Stimulated activated CD8-positive, alpha-beta memory T cell treated with anti-CD3 and anti-CD28 coated beads, Interleukin-4, amount 100 ng/mL, for 4 hours (primary cell): ENCODE measurements around the gene GATAD2A.
"Not testable (repeated sequence)": the region's sequence is repeated elsewhere in the genome, so short reads cannot be mapped to it uniquely, and the experiment has no call there.

Experiments used
- DNase-seq, 2 donors: peaks; one replicate each; pipeline ENCODE4 v3.0.0-alpha.2; 2020; ENCODE audit warnings: low read depth in 2 of 2, low spot score in 1 of 2

GATAD2A gene

DNA sequence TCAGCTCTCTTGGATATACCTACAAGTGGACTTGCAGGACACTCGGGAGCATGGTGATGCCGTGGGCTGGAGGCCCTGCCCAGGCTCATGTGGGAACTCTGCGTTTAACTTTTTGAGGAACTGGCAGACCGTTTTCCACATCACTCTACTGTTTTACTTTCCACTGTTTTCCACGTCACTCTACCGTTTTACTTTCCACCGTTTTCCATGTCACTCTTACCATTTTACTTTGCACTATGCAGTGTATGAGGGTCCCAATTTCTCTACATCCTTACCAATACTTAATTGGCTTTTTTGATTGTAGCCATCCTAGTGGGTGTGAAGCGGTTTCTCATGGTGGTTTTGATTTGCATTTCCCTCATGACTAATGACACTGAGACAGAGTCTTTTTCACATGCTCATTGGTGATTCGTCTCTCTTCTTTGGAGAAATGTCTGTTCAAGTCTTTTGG, 40.5 kb downstream of the GATAD2A start:
- no peak for DNase-seq

DNA sequence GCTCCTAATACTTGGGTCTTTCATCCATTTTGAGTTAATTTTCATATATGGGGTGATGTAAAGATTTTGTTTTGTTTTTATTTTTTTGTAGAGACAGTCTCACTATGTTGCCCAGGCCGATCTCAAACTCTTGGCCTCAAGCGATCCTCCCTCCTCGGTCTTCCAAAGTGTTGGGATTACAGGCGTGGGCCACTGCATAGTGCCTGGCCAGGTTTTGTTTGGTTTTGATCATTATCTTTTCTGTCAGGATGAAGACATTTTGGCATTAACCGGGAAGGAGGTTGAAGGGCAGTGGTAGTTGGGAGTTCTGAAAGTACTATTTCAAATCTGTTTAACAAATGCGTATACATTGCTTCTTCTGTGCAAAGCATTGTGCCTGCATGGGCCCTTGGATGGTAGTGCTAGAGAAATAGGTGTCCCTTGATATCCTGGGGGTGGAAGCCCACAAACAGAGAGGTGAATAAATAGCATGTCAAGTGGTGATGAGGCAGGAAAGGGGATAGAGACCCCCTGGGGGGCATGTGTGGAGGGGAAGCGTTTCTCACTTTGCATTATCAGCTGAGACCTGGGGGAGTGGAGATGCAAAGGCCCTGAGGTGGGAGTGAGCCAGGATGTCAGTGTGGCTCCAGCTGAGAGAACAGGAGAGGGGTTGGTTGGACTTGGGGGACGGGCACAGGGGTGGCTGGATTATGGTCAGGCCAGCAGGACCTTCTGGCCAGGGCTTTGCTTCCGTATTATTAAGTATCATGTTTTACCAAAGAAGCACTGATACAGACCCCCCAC, 41.4 kb downstream of the GATAD2A start:
- DNase-seq = no peak

DNA sequence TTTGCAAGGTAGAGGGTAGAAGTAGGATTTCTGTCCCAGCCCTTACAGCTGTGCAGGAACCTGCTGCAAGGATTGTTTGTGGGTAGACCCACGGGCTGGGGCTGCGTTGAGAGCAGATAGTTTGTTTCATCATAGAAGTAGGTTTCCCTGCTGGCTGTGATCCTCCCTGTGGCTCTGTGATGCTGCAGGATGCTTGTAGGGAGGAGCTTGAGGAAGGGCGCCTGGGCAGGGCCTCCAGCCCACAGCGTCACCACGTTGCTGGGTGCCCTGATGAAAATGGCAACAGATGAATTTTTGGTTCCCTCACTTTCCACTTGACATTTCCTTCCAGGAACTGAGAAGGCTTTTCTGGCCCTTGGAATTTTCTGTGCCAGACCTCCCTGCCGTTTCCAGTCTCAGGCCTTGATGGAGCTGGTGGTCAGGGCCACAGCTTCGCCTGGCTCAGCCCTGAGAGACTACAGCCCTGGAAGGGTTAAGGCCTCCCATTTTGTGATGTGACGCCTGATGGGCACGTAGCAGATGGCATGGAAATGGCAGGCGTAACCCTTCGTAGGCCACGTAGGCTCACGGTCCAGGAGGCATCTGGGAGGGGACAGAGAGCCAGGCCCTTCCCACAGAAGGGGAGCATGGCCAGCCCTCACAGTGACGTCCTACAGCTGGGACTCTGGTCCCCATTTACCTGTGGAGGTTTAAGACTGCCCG, 42.2 kb downstream of the GATAD2A start:
- DNase-seq = no peak

DNA sequence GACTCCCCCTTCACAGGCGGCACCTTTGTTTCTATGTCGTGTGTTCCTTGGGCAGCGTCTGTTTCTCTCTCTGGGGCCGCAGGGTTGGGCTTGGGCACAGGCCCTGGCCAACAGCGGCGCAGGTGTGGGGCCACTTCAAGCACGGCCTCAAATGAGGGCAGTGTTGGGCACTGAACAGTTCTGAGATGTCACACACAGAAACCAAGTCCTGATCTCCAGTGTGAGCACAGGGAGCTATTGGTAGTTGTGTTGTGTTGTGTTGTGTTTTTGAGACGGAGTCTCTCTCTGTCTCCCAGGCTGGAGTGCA, 42.7 kb downstream of the GATAD2A start:
- no peak for DNase-seq

DNA sequence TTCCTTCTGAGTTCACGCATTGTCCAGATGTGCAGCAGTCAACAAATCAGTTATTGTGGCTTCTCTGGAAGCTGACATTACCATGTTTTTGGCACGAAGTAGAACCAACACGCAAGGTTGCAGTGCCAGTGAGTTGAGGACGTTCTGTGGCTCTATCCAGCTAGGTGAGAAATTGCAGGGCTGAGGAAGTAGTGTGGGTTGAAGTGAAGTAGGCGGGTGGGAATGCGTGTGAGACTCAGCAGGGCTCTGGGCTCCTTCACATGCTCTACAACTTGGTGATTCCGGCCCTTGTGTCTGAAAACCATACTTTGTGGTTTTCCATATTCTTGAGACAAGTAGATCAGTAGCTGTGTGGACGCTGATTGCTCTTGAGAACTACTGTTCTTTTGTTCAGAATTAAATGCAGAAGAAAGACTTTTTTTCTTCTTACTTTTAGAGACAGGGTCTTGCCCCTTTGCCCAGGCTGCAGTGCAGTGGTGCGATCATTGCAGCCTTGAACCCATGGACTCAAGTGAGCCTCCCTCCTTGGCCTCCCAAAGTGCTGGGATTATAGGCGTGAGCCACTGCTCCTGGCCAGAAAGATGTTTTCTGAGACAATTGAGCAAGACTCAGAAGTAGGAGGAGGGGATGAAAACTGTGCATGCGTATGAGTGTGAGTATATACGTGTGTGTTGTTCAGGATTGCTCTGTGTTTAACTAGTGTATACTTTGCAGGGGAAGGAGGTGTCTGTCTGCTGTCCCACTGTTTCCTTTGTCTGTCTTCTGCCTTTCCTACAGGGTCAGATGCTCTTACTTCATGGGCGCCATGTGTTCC, 46.2 kb downstream of the GATAD2A start:
- no peak for DNase-seq

DNA sequence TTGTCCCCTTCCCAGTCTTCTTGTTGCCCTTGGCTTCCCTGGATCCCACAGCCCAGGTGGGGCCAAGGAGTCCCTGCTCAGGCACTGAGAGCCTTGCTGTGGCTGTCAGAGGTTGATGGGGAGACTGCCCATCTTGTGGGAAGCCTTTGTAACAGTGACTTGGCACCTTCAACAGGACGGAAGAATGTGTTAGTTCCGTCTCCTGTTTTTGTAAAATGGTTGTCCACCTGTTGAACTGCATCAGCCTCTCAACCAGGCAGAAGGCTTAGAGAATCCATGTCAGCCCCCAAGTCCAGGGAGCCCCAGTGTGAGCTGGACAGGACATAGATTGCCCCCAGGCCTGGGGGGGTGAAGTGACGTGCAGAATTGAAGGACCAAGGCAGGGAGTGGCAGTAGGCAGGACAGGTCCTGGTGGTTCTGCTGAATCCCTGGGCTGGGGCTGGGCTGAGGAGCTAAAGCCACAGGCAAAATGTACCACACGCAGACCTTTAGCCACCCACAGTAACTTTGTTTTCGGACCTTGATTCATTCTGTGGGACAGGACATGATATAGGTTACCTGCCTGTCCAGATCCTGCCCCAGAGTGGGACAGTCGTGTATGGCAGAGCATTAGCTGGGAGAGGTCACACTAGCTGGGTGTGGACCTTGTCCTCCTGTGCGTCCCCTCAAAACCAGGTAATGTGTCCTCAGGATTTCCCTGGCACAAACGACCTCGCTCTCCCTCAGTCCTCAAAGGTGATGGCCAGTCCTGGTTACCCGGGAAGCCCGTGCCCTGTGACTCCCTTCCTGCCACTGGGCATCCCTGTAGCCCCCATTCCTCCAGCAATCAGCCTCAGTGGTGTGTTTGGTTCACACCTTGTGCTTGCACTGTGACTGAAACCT, 47.0 kb downstream of the GATAD2A start:
- no peak for DNase-seq

DNA sequence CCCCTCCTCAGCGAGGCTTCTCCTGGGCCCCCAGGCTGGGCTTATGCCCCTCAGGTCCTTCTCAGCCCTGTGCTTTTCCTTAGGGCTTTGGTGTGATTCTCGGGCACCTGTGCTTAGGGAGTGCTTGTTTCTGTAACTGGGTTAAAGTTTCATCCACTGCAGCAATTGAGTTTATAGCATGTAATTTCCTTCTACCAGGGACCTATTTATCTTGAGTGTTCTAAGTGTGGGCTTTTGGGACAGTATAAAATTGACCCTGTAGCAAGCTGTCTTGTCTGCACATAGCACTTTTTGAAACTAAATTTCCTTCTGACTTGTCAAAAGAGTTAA, 47.6 kb downstream of the GATAD2A start:
- no peak for DNase-seq

DNA sequence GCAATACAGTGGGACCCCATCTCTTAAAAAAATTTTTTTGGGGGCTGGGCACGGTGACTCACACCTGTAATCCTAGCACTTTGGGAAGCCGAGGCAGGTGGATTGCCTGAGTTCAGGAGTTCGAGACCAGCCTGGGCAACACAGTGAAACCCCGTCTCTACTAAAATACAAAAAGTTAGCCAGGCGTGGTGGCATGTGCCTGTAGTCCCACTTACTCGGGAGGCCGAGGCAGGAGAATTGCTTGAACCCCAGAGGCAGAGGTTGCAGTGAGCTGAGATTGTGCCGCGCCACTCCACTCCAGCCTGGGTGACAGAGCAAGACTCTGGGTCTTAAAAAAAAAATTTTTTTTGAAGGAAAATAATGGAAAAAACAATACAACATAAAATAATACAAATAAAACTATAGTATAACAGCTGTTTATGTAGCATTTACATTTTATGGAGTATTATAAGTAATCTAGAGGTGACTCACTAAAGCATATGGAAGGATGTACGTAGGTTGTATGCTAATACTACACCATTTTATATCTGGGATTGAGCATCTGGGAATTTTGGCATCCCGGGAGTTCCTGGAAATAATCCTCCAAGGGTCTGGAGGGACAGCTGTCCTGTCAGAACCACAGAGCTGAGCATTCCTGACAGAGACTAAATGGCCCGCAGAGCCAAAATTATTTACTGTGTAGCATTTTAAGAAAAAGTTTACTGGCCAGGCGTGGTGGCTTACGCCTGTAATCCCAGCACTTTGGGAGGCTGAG, 49.9 kb downstream of the GATAD2A start:
- not testable (repeated sequence) for DNase-seq

DNA sequence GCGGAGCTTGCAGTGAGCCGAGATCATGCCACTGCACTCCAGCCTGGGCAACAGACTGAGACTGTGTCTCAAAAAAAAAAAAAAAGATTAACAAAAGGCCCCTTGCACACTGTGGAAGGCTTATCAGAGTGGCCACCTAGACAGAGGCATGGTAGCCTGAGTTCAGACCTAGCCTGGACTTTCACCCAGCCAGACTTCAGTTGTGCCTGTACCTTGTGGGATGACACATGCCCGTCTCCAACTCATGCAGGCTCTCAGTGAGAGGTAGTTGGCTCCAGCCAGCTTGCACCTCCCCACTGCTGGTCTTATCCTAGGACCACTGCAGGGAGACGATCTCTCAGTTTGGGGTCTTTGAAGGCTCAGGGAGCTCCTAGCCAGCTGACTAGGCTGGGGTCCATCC, 52.2 kb downstream of the GATAD2A start:
- DNase-seq = no peak

DNA sequence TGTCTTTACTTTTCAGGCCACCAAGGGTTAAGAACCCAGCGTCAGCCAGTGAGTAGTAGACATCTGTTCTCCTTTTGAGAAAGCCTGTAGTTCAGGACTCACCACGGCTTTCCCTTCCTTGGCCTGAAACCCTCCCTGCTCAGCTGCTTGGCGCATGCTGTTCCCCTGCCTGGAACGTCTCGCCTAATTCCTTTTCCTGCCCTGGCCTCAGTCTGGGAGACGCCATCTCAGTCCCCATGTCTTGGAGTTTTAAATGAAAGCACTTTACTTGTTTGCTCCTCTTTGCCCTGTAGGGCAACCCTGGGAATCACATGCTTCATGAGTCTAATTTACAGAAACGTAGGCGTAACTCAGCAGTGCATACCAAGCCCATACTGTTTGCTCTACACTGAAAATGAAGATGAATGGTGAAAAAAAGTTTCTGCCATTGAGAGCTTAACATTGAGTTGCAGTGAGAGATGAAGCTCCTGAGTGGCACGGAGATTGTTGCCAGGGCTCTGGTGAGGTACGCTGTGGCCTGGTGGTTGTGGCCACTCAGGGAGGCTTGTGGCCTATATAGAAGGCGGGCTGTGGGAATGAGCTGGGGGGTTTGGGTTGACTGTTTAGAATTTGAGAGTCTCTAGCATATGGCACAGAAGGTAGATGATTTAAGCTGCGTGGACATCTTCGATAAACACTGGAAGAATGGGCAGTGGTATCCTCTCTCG, 52.8 kb downstream of the GATAD2A start:
- no peak for DNase-seq

DNA sequence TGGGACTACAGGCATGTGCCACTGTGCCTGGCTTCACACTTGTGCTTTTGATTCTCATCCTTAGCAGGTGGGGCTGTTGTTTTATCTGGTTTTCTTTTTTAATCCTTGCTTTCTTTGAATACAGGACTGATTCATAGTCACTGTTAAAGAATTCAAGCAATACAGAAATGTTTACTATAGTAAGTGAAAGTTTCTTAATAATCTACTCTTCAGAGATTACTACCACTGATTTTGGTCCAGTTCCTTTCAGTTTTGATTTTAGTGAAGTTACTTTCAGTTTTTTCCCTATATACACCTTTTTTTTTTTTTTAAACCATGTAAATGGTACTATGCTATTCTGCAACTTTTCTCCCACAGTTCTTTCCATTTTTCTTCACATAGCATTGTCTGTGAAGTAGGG, 53.6 kb downstream of the GATAD2A start:
- DNase-seq = no peak

DNA sequence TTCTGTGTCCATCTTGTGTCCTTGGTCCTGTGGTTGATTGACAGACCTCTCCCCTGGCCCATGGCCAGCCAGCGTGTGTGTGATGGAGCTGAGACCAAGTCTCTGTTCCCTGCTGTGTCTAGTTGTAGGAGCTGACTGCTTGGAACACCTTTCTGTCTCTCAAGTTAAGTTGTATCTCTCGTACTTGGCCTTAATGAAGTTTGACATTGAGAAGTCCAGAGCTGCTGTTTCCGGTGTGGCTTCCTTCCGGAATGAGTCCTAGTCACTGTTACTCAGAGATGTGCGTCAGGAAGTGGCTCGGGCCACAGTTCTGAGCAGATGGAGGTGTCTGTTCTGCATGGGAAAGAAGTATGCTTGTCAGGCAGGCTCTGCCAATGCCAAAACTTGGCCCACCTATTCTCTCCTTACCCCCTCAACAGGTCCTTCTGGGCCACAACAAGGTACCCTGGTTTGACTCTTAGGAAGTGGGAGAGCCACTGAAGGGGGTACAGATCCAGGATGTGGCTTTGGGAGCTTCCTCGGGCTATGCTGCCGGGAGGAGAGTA, 54.3 kb downstream of the GATAD2A start:
- peak; percentile 29 to 50 for DNase-seq

DNA sequence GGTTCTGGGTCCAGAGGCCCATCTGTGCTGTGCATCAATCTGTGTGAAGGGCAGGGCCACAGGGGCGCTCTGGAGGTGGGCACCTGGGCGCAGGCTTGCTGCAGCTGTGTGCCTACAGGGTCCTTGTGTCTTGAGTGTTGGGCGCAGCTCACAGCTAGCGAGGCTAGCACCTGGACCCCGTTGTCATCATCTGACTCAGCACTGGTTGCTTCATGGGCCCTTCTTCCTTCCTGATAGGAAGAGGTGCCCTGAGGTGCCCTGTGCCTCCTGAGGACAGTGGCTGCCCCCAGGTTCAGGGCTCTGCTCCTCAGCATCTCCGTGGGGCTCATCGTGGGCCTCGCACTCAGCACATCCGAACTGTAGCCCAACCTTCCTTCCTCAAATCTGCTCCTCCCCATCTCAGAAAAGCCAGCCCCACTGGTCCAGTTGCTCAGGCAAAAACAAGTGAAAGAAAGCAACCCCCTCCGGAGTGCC, 54.8 kb downstream of the GATAD2A start:
- no peak for DNase-seq

DNA sequence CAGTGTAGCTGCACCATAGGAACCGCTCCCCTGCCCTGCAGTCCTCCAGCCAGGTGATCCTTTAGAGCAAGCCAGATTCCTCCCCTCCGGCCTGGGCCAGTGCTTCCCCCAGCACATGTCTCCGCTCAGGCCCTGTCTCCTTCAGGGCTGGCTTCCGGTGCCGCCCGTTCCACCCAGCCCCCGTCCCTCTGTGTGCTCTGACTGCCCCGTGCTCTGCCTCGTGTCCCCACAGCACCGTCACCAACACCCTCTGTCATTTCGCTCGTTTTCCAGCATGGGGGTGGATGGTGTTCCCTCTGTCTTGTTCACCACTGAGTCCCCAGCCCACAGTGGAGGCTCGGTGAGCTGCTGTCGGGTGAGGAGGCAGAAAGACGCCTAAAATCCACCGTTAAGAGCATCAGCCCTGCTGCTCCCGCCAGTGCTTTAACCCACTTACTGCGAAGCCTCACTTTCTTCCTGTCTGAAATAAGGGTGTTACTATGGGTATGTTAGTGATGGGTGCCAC, 55.3 kb downstream of the GATAD2A start:
- DNase-seq = peak in 1 of 2 donors; percentile 37

DNA sequence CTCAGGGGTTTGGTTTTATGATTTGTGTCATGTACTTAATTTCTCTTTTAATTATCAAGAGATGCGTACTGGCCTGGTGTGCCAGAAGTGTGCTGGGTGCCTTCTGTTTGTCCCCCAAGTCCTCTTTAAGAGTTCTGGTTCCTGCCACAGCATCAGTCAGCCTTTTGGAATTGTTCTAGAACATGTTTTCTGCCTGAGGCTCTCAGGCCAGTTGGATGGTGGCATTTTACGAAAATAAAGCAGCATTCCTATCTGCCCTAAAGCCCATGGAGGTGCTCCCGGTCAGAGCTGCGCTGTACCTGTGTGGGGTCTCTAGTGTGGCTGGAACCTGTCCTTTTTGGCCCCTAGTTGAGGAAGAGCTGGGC, 55.8 kb downstream of the GATAD2A start:
- DNase-seq = no peak

DNA sequence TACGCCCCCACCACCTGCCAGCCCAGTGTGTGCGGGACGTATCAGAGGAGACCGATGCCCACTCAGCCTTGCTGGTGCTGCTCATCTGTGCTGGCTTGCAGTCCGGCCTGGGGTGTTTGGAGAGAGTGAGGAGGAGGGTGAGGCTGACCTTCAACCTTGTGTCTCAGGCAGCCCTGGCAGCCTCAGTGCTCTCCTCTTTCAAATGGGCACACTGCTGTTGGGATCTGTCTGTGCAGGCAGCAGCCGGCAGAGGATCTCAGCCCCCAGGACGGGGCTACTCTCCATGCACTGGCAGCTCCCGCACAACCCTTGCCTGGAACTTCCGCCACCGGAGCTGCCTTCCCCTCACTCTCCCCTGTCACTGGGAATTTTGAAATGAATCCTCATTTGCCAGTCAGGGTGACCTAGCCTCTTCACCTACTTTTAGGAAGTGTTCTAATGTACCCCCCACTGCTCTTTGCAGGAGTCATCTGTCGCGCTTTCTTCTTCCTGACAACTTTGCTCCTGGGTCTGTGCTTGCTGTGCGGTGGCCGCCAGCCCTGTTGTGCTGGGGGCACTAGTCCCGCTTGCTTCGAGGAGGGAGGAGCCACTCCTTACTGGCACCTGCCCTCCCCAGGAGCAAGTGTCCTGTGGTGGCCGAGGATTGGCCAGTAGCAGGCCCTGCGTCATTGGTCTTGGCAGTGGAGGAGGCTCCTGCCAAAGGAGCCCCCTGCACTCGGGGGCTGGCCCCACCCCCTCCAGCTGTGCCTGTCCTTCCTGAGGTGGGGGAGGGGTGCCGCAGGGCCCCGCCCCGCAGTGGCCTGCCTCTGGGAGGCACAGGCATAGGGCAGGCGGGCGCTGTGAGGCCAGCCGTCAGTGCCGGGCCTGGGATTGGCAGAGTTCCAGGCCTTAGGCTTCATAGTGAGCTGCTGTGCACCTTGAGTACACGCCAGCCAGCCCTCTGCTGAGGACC, 56.5 kb downstream of the GATAD2A start:
- DNase-seq = no peak

DNA sequence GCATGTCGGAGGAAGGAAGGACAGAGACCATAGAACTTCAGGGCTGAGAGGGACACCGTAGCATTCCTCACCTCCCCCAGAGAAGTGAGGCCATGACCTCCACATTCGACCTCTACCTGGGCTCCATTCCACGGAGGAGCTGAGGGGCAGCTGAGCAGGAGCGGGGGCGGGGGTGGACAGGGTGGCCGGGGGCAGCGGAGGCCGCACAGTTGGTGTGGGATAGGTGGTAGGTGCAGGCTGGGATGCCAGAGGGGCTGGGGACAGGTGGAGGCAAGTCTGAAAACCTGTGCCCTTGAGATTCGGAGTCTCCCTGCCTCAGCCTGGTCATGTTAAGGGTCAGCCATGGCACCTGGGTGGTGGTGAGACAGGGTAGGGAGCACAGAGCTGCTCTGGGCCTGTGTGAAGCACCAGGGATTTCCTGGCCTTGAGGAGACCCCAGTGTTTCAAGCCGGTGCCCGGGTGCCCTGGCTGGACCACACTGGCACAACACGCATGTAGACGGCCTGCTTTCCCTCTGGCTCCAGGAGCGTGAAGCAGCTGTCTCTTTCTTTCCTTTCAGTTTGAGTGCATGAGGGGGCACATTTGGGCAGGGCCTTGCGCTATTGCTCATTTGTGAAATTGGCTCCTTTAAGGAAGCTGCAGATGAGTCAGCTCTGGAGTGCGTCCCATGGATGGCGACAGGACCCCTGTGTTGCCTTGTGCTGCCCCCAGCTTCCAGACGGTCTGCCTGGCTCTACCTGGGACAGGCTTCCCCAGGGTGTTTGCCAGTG, 58.1 kb downstream of the GATAD2A start:
- DNase-seq = no peak
